Glomerular visceral epithelial cell (primary cell): Measurements from ENCODE around the gene FCN3.

Source experiments
- DNase-seq: peaks from one replicate; pipeline ENCODE4 v3.0.0-alpha.2; 2016; ENCODE audit errors: extremely low spot score

The FCN3 gene

GRCh38 chr1:27341525-27342252 lies 32.9 kb downstream of the FCN3 start, which contains the start of gene SYTL1:
Gene SYTL1, plus strand, starts transcription at chr1:27342022. Its CDS starts 3,313 bp downstream, at chr1:27345335.
- DNase-seq: peak; percentile 82

GRCh38 chr1:27339213-27339612 lies 35.4 kb downstream of the FCN3 start:
- no peak for DNase-seq

GRCh38 chr1:27338751-27339150 lies 35.9 kb downstream of the FCN3 start:
- no peak for DNase-seq

- no peak for DNase-seq
Measured at GRCh38 chr1:27336756-27337155, 37.9 kb downstream of the FCN3 start.

- DNase-seq: no peak
Measured at GRCh38 chr1:27335506-27336422, 38.9 kb downstream of the FCN3 start.

- DNase-seq: no peak
Measured at GRCh38 chr1:27333717-27334279, 40.8 kb downstream of the FCN3 start.

GRCh38 chr1:27332536-27333281 lies 41.9 kb downstream of the FCN3 start:
- peak; percentile 41 for DNase-seq

GRCh38 chr1:27331922-27332321 lies 42.7 kb downstream of the FCN3 start:
- DNase-seq: no peak

GRCh38 chr1:27331426-27331825 lies 43.2 kb downstream of the FCN3 start:
- DNase-seq: no peak

GRCh38 chr1:27330786-27331185 lies 43.8 kb downstream of the FCN3 start:
- no peak for DNase-seq

- DNase-seq: no peak
Measured at GRCh38 chr1:27327964-27328363, 46.7 kb downstream of the FCN3 start.

- DNase-seq: no peak
Measured at GRCh38 chr1:27325286-27325685, 49.3 kb downstream of the FCN3 start.

GRCh38 chr1:27322569-27323240 lies 51.9 kb downstream of the FCN3 start:
- no peak for DNase-seq

- peak; percentile 97 for DNase-seq
Measured at GRCh38 chr1:27321813-27322568, 52.6 kb downstream of the FCN3 start, which contains the start of gene TMEM222. Gene TMEM222, plus strand, starts transcription at chr1:27322163. Its CDS starts 35 bp downstream, at chr1:27322198.
